Motor neuron (in vitro differentiated cells): ENCODE data around the gene SLC17A1. TPM values are rescaled to one million over a fixed set of nuclear protein-coding genes. Genes with fewer than 3 reads are reported as not detected.

Experiments
- ATAC-seq, 8 experiments: fragments of 200-7000 bp; cut with Tn5 transposase; replicated peaks in 6 of 8; 2 replicates each; pipeline ENCODE4 v1.8.0; 2021; ENCODE audit warnings: mild to moderate bottlenecking in 8 of 8, moderate library complexity in 8 of 8
- H3K27ac ChIP-seq, 2 donors: fragments of 250-450 bp; sonication (Bioruptor Pico); 2 replicates each; pipeline ENCODE4 v1.9.0; 2021; ENCODE audit warnings: antibody characterized with exemption in 2 of 2, mild to moderate bottlenecking in 2 of 2, moderate library complexity in 1 of 2
- H3K4me1 ChIP-seq, 2 donors: fragments of 250-450 bp; sonication (Bioruptor Pico); replicated peaks in 1 of 2; 2 replicates each; pipeline ENCODE4 v1.6.1; 2021; ENCODE audit warnings: antibody characterized with exemption in 2 of 2, mild to moderate bottlenecking in 2 of 2, moderate library complexity in 1 of 2
- H3K4me3 ChIP-seq, 5 donors: fragments of 250-450 bp; sonication (Bioruptor Pico); 2 replicates each; pipeline ENCODE4 v1.9.0; 2021; ENCODE audit warnings: antibody characterized with exemption in 5 of 5, mild to moderate bottlenecking in 5 of 5, moderate library complexity in 4 of 5
- WGBS, 10 experiments: fragments of 450-650 bp; shearing (Covaris generic); methylation state at CpG; one replicate each; pipeline ENCODE4 v1.0.0; 2022; 5-methylcytosine and 5-hydroxymethylcytosine counted together
- in situ Hi-C, 9 experiments: fragments of 400-800 bp; cut with MboI; loops; one replicate each; pipeline ENCODE4 v1.15.0; 2021; ENCODE audit warnings: low sequenced_read_pairs in 9 of 9, low pct_unique_long_range_greater_than_20kb in 2 of 9; ENCODE audit not compliant: unreplicated experiment in 9 of 9
- total RNA-seq, 8 experiments: library from RNA; unstranded; fragments of 300-600 nt; gene quantifications; 2 replicates each; pipeline versions ENCODE4 v1.2.3 to v1.2.4, GENCODE V29; 2022

Gene SLC17A1
- total RNA-seq, 8 experiments from 2014 or later, result not detected

GRCh38 chr6:25816252-25816651 is 15.6 kb downstream of the SLC17A1 start:
- Histone ChIP-seq H3K4me3 (no peak overlapping the region), H3K27ac (no peak overlapping the region), H3K4me1 (no peaks in the 10 kb centered on the region)
- 94 to 100% (median 100%) methylated on average over 2 of the region's 2 CpGs; no CpG with 5 or more reads in 7 of the 10 experiments for WGBS, 10 experiments
- in situ Hi-C loops, result no loop called here
- no peak for ATAC-seq

- in situ Hi-C loops, result no loop called here
- no peak overlapping the region for H3K4me3 ChIP-seq
- no peak overlapping the region for H3K27ac ChIP-seq
- H3K4me1 ChIP-seq, result no peaks in the 10 kb centered on the region
- 0 to 64% (median 44%) methylated on average over 1 to 3 of the region's 3 CpGs; no CpG with 5 or more reads in 1 of the 10 experiments for WGBS, 10 experiments
- ATAC-seq, result no peak
Observed at GRCh38 chr6:25815194-25815593, 16.7 kb downstream of the SLC17A1 start.

GRCh38 chr6:25804804-25805203 is 27.0 kb downstream of the SLC17A1 start:
- Histone ChIP-seq H3K27ac (no peak overlapping the region), H3K4me3 (no peak overlapping the region), H3K4me1 (no peaks in the 10 kb centered on the region)
- in situ Hi-C loops, result no loop called here
- no peak for ATAC-seq
- 20 to 100% (median 82%) methylated on average over 1 to 2 of the region's 2 CpGs for WGBS, 10 experiments

- Histone ChIP-seq H3K4me3 (no peak overlapping the region), H3K27ac (no peak overlapping the region), H3K4me1 (no peaks in the 10 kb centered on the region)
- ATAC-seq, result no peak
- in situ Hi-C loops, result no loop called here
- WGBS, 10 experiments, result 20 to 91% (median 65%) methylated on average over 1 to 4 of the region's 4 CpGs; no CpG with 5 or more reads in 2 of the 10 experiments
Observed at GRCh38 chr6:25801436-25801835, 30.4 kb downstream of the SLC17A1 start.

- WGBS, 10 experiments, result 13 to 100% (median 92%) methylated on average over 1 to 2 of the region's 2 CpGs; no CpG with 5 or more reads in 3 of the 10 experiments
- Histone ChIP-seq H3K4me3 (no peak overlapping the region), H3K27ac (no peak overlapping the region), H3K4me1 (no peaks in the 10 kb centered on the region)
- in situ Hi-C loops, result no loop called here
- ATAC-seq, result no peak
Observed at GRCh38 chr6:25794784-25795183, 37.1 kb downstream of the SLC17A1 start.

- in situ Hi-C loops, result no loop called here
- ATAC-seq, result no peak
- H3K27ac ChIP-seq, result no peak overlapping the region
- 14 to 100% (median 100%) methylated on average over 1 of the region's 1 CpG; no CpG with 5 or more reads in 1 of the 10 experiments for WGBS, 10 experiments
- no peaks in the 10 kb centered on the region for H3K4me1 ChIP-seq
- no peak overlapping the region for H3K4me3 ChIP-seq
Observed at GRCh38 chr6:25793970-25794369, 37.9 kb downstream of the SLC17A1 start.

- WGBS, 10 experiments, result 0 to 100% (median 85%) methylated on average over 1 to 4 of the region's 4 CpGs; no CpG with 5 or more reads in 1 of the 10 experiments
- Histone ChIP-seq H3K4me1 (no peaks in the 10 kb centered on the region), H3K4me3 (no peak overlapping the region), H3K27ac (no peak overlapping the region)
- no peak for ATAC-seq
- in situ Hi-C loops, result no loop called here
Observed at GRCh38 chr6:25792016-25792415, 39.8 kb downstream of the SLC17A1 start.

GRCh38 chr6:25789475-25789874 is 42.4 kb downstream of the SLC17A1 start:
- 27 to 100% (median 73%) methylated on average over 1 to 2 of the region's 2 CpGs; no CpG with 5 or more reads in 2 of the 10 experiments for WGBS, 10 experiments
- Histone ChIP-seq H3K4me3 (no peak overlapping the region), H3K27ac (no peak overlapping the region), H3K4me1 (no peaks in the 10 kb centered on the region)
- ATAC-seq, result no peak
- in situ Hi-C loops, result no loop called here

- Histone ChIP-seq H3K4me3 (no peak overlapping the region), H3K27ac (no peak overlapping the region), H3K4me1 (no peaks in the 10 kb centered on the region)
- 39 to 83% (median 65%) methylated on average over 1 to 3 of the region's 4 CpGs; no CpG with 5 or more reads in 4 of the 10 experiments for WGBS, 10 experiments
- ATAC-seq, result peak in 3 of 8 experiments; percentile 41 to 53 (median 52)
- in situ Hi-C loops, result no loop called here
Observed at GRCh38 chr6:25788305-25788922, 43.4 kb downstream of the SLC17A1 start.

- in situ Hi-C loops, result no loop called here
- 0 to 100% (median 79%) methylated on average over 1 to 2 of the region's 2 CpGs; no CpG with 5 or more reads in 3 of the 10 experiments for WGBS, 10 experiments
Observed at GRCh38 chr6:25787428-25787827, 44.4 kb downstream of the SLC17A1 start.

GRCh38 chr6:25781134-25781533 is 50.7 kb downstream of the SLC17A1 start:
- Histone ChIP-seq H3K4me3 (no peak overlapping the region), H3K4me1 (no peaks in the 10 kb centered on the region), H3K27ac (no peak overlapping the region)
- WGBS, 10 experiments, result 14 to 100% (median 83%) methylated on average over 1 of the region's 1 CpG; no CpG with 5 or more reads in 1 of the 10 experiments
- in situ Hi-C loops, result no loop called here
- ATAC-seq, result no peak

More at GRCh38 chr6:25787428-25787827, 44.4 kb downstream of the SLC17A1 start:
- Histone ChIP-seq H3K27ac (no peak overlapping the region), H3K4me1 (no peaks in the 10 kb centered on the region), H3K4me3 (no peak overlapping the region)
- no peak for ATAC-seq

- H3K4me1 ChIP-seq, result no peaks in the 10 kb centered on the region
- no peak overlapping the region for H3K4me3 ChIP-seq
- no peak for ATAC-seq
- WGBS, 10 experiments, result 0 to 100% (median 79%) methylated on average over 1 to 4 of the region's 4 CpGs
- H3K27ac ChIP-seq, result no peak overlapping the region
- in situ Hi-C loops, result no loop called here
Observed at GRCh38 chr6:25777856-25778649, 53.8 kb downstream of the SLC17A1 start.

- ATAC-seq, result no peak
- in situ Hi-C loops, result no loop called here
- WGBS, 10 experiments, result 17 to 100% (median 77%) methylated on average over 1 to 2 of the region's 2 CpGs; no CpG with 5 or more reads in 4 of the 10 experiments
- no peak overlapping the region for H3K27ac ChIP-seq
- no peak overlapping the region for H3K4me3 ChIP-seq
- H3K4me1 ChIP-seq, result no peaks in the 10 kb centered on the region
Observed at GRCh38 chr6:25777031-25777430, 54.8 kb downstream of the SLC17A1 start.
